ENCODE results near the gene UNC79. TPM values are rescaled to one million over a fixed set of nuclear protein-coding genes. Genes with fewer than 3 reads are reported as not detected.
"Not testable (repeated sequence)": the region's sequence is repeated elsewhere in the genome, so short reads cannot be mapped to it uniquely, and the experiment has no call there.

Gene UNC79
- total RNA-seq (1.1 TPM), polyA plus RNA-seq (0.11 TPM)

DNA sequence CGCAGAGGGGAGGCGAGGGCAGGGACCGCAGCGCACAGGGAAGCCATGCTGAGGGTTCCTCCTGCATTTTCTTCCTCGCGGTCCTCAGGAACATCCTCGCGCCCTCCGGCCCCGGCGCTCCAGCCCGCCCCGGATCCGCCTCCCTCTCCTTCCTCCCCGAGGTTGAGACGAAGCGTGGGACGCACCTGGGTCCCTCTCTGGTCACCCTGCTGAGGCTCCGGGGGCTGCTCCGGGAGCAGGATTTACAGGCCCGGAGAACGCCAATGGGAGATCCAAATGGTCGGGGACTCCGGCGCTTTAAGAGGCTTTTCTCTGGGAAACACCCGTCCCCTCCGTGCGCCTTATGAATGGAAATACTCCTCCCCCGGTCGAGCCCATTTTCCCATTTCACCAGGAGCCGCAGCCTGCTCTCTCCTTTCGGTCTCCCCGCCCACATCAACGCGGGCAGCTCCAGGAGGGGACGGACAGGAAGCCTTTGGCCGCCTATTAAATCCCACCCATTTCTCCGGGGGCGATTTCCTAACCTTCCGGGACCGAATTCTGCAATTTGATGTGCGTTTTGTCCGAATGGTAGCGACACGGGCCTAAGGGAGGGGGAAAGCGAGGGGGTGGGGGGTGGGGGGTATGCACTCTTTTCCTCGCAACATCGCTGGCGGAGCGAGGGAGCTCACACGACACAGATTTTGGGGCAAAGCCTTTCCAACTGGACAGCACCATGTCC lies at the start of gene UNC79:
UNC79 (plus strand) TSS at position 625 of the 721 bp plus-strand sequence; CDS start at position 716, 91 bp downstream.
- no peaks in the 10 kb centered on the region for H3K36me3 ChIP-seq (ENCODE audit: insufficient read depth)
- WGBS: under 1% methylated on average over 51 of the region's 51 CpGs
- no peak within 1 kb of the TSS for H3K27ac ChIP-seq (ENCODE audit: low read depth)
- peak; percentile 5 for DNase-seq (ENCODE audit: extremely low spot score)
- H3K4me3 ChIP-seq (ENCODE audit: low read depth, low read length): peak within 1 kb of the TSS; percentile 16
- H3K4me1 ChIP-seq (ENCODE audit: insufficient read depth): no peaks in the 10 kb centered on the region

DNA sequence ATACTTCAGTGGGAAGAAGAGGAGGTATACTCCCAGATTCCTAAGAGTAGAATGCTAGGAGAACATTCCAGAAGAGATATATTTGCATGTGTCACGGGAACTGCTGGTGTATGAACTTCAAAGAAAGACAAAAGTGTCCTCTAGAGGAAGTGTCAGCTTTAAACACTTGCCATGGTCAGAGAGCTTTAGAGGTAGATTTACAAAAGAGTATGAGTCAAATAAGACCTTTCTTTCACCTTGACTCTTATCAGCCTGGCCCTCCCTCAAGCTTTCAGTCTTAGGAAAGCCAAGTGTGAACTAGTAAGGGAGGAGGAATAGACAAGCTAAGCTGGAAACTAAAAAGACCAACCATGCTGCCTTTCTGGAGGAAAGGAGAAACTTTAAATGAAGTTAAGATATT lies 49.1 kb upstream of the UNC79 start:
- Histone ChIP-seq H3K4me3 (ENCODE audit: low read depth, low read length) (no peak overlapping the region), H3K27ac (ENCODE audit: low read depth) (no peak overlapping the region), H3K36me3 (ENCODE audit: insufficient read depth) (no peaks in the 10 kb centered on the region), H3K4me1 (ENCODE audit: insufficient read depth) (no peaks in the 10 kb centered on the region)
- 36% methylated on average over 1 of the region's 1 CpG for WGBS
- DNase-seq (ENCODE audit: extremely low spot score): no peak

DNA sequence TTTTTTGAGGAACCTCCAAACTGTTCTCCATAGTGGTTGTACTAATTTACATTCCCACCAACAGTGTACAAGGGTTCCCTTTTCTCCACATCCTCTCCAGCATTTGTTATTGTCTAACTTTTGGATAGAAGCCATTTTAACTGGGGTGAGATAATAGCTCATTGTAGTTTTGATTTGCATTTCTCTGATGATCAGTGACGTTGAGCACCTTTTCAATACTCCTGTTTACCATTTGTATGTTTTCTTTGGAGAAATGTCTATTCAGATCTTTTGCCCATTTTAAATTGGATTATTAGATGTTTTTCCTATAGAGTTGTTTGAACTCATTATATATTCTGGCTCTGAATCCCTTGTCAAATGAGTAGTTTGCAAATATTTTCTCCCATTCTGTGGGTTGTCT lies 46.5 kb upstream of the UNC79 start:
- H3K36me3 ChIP-seq (ENCODE audit: insufficient read depth); H3K4me3 ChIP-seq (ENCODE audit: low read depth, low read length); H3K27ac ChIP-seq (ENCODE audit: low read depth); H3K4me1 ChIP-seq (ENCODE audit: insufficient read depth); DNase-seq (ENCODE audit: extremely low spot score): not testable (repeated sequence)
- WGBS: 77% methylated on average over 1 of the region's 1 CpG

DNA sequence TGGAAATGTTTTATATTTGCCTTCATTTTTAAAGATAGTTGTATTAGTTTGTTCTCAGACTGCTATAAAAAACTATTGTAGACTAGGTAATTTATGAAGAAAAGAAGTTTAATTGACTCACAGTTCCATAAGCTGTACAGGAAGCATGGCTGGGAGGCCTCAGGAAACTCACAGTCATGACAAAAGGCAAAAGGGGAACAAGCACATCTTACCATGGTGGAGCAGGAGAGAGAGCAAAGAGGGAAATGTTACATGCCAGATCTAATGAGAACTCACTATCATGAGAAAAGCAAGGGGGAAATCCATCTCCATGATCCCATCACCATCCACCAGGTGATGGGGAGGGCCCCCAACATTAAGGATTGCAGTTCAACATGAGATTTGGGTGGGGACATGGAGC lies 35.5 kb upstream of the UNC79 start:
- Histone ChIP-seq H3K27ac (ENCODE audit: low read depth) (no peak overlapping the region), H3K4me3 (ENCODE audit: low read depth, low read length) (no peak overlapping the region), H3K36me3 (ENCODE audit: insufficient read depth) (no peaks in the 10 kb centered on the region), H3K4me1 (ENCODE audit: insufficient read depth) (no peaks in the 10 kb centered on the region)
- DNase-seq (ENCODE audit: extremely low spot score): no peak

DNA sequence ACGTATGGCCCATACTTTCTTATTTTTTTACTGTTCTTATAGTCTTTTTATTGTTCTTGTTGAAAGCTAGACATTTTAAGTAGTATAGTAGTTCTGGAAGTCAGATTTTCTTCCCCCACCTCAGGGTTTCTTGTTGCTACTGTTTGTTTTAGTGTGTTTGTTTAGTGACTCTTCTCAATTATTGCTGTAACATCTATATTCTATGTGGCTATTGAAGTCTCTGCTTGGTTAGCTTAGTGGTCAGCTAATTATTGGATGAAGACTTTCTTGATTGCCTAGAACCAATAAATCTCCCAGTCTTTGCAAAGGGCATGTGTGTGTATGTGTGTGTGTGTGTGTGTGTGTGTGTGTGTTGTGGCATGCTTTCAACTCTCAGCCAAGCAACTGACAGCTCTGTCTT lies 34.3 kb upstream of the UNC79 start:
- no peaks in the 10 kb centered on the region for H3K36me3 ChIP-seq (ENCODE audit: insufficient read depth)

DNA sequence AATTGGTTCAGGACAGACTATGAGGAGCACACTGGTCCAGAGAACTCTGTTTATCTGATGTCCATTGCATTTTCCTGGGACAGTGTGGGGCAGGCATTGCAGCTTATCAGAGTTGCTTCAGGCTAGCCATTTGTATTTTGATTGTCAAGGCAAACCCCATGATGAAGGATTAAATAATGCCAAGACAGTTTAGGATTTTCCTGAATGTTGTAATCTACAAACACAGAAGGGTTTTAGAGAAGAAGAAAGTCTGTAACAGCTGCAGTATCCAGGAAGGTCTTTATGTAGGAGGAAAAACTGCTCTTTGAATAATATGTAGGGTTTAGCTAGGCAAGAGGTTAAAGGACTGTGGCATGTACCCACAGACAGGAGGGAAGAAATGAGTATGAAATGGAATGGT lies 32.2 kb upstream of the UNC79 start:
- Histone ChIP-seq H3K4me1 (ENCODE audit: insufficient read depth) (no peaks in the 10 kb centered on the region), H3K27ac (ENCODE audit: low read depth) (no peak overlapping the region), H3K36me3 (ENCODE audit: insufficient read depth) (no peaks in the 10 kb centered on the region), H3K4me3 (ENCODE audit: low read depth, low read length) (no peak overlapping the region)
- no peak for DNase-seq (ENCODE audit: extremely low spot score)

More for the DNA sequence above, 34.3 kb upstream of the UNC79 start:
- Histone ChIP-seq H3K4me3 (ENCODE audit: low read depth, low read length) (no peak overlapping the region), H3K4me1 (ENCODE audit: insufficient read depth) (no peaks in the 10 kb centered on the region), H3K27ac (ENCODE audit: low read depth) (no peak overlapping the region)
- 81% methylated on average over 1 of the region's 1 CpG for WGBS
- no peak for DNase-seq (ENCODE audit: extremely low spot score)

DNA sequence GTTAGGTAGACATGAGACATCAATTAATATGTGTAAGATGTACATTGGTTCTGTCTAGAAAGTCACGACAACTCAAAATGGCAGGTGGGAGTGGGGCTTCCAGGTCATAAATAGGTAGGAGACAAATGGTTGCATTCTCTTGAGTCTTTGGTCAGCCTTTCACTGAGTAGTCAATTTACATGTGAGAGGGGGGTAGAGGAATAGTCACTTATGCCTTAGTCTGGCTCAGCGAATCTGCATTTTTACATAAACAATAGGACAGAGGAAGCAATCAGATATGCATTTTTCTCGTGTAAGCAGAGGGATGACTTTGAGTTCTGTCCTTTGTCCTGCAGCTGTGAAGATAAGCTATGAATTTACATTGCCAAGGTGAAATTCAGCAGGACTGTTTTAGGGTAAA lies 27.8 kb upstream of the UNC79 start:
- H3K36me3 ChIP-seq (ENCODE audit: insufficient read depth): no peaks in the 10 kb centered on the region
- H3K4me1 ChIP-seq (ENCODE audit: insufficient read depth): no peaks in the 10 kb centered on the region
- DNase-seq (ENCODE audit: extremely low spot score): no peak
- WGBS: 23% methylated on average over 3 of the region's 3 CpGs
- H3K27ac ChIP-seq (ENCODE audit: low read depth): no peak overlapping the region
- no peak overlapping the region for H3K4me3 ChIP-seq (ENCODE audit: low read depth, low read length)

DNA sequence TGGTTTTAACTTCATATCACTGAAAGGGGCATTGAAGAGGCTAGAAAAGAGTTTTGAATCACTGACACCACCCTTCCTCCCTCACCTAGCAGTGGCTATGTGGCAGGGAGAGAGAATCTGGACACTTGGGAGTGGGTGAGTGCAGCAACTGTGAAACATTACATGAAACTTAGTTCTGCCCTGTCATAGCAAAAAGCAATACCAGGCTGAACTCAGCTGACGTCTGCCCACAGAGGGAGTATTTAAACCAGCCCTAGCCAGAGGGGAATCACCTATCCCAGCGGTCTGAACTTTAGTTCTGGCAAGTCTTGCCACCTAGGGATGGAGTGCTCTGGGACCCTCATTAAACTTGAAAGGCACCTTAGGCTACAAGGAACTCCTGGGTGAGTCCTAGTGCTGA lies 20.7 kb upstream of the UNC79 start:
- DNase-seq (ENCODE audit: extremely low spot score): no peak
- no peak overlapping the region for H3K27ac ChIP-seq (ENCODE audit: low read depth)
- WGBS: 58% methylated on average over 2 of the region's 2 CpGs
- H3K4me3 ChIP-seq (ENCODE audit: low read depth, low read length): no peak overlapping the region
- H3K36me3 ChIP-seq (ENCODE audit: insufficient read depth): no peaks in the 10 kb centered on the region
- H3K4me1 ChIP-seq (ENCODE audit: insufficient read depth): no peaks in the 10 kb centered on the region

DNA sequence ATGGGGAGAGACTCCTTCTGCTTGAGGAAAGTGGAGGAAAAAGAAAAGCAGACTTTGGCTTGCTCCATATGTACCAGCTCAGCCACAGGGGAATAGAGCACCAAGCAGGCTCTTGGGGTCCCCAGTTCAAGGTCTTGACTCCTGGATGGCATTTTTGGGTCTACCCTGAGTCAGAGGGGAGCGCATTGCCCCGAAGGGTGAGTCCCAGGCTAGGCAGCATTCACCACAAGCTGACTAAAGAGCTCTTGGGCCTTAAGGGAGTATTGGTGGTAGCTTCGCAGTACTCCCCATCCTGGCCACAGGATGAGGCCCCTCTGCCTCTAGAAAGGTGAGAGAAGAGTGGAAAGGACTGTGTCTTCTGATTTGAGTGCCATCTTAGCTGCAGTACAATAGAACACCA lies 19.8 kb upstream of the UNC79 start:
- 76% methylated on average over 3 of the region's 3 CpGs for WGBS
- no peak overlapping the region for H3K4me3 ChIP-seq (ENCODE audit: low read depth, low read length)
- DNase-seq (ENCODE audit: extremely low spot score): no peak
- no peak overlapping the region for H3K27ac ChIP-seq (ENCODE audit: low read depth)
- H3K4me1 ChIP-seq (ENCODE audit: insufficient read depth): no peaks in the 10 kb centered on the region
- no peaks in the 10 kb centered on the region for H3K36me3 ChIP-seq (ENCODE audit: insufficient read depth)

DNA sequence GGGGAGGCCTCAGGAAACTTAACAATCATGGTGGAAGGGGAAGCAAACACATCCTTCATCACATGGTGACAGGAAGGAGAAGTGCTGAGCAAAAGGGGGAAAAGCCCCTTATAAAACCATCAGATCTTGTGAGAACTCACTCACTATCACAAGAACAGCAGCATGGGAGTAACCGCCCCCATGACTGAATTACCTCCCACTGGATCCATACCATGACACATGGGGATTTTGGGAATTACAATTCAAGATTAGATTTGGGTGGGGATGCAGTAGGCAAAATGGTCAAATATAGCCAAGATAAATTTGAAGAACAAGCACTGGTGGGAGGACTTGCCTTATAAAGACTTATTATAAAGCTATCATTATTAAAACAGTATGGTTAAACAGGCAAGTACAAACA lies 5.6 kb upstream of the UNC79 start:
- H3K27ac ChIP-seq (ENCODE audit: low read depth); DNase-seq (ENCODE audit: extremely low spot score); H3K36me3 ChIP-seq (ENCODE audit: insufficient read depth); H3K4me3 ChIP-seq (ENCODE audit: low read depth, low read length); H3K4me1 ChIP-seq (ENCODE audit: insufficient read depth): not testable (repeated sequence)
- 89% methylated on average over 1 of the region's 1 CpG for WGBS

DNA sequence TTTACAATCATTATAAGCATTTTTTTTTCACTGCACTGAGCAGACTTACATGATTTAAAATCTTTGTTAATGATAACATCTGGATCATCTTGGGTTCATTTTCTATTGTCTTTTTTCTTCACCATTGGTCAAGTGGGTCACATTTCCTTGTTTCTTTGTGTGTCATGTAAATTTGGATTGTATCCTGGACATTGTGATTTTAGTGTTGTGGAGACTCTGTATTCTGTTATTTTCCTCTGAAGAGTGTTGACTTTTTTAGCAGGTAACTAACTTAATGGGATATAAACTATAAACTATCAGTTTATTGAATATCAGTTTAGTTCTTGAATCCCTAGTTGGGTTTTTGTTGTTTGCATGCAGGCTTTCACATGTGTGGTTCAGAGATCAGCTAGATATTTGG lies 4.0 kb upstream of the UNC79 start:
- Histone ChIP-seq H3K4me1 (ENCODE audit: insufficient read depth) (no peaks in the 10 kb centered on the region), H3K4me3 (ENCODE audit: low read depth, low read length) (no peak overlapping the region), H3K36me3 (ENCODE audit: insufficient read depth) (no peaks in the 10 kb centered on the region), H3K27ac (ENCODE audit: low read depth) (no peak overlapping the region)
- DNase-seq (ENCODE audit: extremely low spot score): no peak

DNA sequence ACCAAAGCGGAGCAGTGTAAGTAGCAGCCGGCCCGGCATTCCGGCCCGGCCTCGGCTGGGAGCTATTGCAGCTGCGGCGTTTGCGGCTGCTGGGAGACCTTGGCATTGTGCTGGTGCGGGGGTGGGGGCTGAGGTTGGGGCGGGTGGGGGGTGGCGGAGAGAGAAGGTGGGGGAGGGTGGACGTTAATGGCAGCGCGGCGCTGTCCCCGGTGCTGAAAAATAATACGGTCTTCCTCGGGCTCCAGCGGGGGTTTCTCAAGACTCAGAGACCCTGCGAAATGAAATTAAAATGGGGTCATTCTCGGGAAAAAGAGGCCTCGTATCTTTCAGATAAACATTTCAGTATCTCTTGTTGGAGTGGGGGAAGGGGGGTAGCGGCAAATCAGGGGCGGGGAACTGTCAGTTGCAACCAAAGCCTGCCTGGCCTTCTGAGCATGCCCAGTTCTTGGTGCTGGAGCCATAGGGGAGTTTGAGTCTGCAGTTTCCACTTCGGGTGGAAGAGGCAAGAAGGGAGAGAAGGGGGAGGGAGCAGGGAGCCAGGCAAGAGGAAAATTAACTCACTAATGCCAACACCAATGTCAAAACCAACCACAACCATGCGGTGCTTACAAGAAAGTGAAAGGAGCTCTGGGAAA lies 414 bp downstream of the UNC79 start:
- no peak for DNase-seq (ENCODE audit: extremely low spot score)
- Histone ChIP-seq H3K4me3 (ENCODE audit: low read depth, low read length) (peak overlapping the region; percentile 16), H3K36me3 (ENCODE audit: insufficient read depth) (no peaks in the 10 kb centered on the region), H3K4me1 (ENCODE audit: insufficient read depth) (no peaks in the 10 kb centered on the region), H3K27ac (ENCODE audit: low read depth) (no peak overlapping the region)
- WGBS: 2% methylated on average over 27 of the region's 27 CpGs

DNA sequence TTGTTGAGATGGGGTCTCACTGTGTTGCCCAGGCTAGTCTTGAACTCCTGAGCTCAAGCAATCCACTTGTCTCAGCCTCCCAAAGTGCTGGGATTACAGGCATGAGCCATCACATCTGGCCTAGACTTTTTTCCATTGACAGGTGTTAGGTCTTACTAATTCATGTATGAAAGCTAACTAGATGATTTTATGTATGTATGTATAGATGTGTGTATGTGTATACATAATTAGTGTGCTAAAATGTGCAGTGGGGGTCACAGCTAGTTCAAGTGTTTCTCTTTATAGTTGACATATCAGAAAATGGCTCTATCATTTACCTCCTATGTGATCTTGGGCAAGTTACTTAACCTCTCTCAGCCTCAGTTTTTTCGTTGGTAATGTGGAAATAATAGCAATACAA lies 23.5 kb downstream of the UNC79 start:
- no peak overlapping the region for H3K27ac ChIP-seq (ENCODE audit: low read depth)
- H3K36me3 ChIP-seq (ENCODE audit: insufficient read depth): no peaks in the 10 kb centered on the region
- H3K4me3 ChIP-seq (ENCODE audit: low read depth, low read length): no peak overlapping the region
- no peaks in the 10 kb centered on the region for H3K4me1 ChIP-seq (ENCODE audit: insufficient read depth)
- no peak for DNase-seq (ENCODE audit: extremely low spot score)
- WGBS: 69% methylated on average over 1 of the region's 1 CpG

DNA sequence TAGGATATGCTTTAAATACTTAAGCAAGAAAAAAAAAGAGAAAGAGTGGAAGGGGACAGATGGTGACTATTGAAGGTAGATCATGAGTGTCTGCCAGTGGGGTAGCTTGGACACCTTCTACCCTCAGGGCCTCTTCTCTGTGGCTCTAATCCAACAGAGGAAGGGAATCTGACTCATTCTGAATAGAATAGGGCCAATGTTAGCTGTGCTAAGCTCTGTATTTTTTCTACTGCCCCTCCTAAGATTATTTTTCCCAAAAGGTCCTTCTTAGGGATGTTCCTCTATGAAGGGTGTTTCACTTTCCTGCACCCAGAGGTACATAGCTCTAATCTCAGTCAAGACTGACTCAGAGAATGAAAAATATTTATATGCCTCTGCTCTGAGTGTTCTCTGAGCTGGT lies 25.6 kb downstream of the UNC79 start:
- Histone ChIP-seq H3K4me3 (ENCODE audit: low read depth, low read length) (no peak overlapping the region), H3K27ac (ENCODE audit: low read depth) (no peak overlapping the region), H3K36me3 (ENCODE audit: insufficient read depth) (no peaks in the 10 kb centered on the region), H3K4me1 (ENCODE audit: insufficient read depth) (no peaks in the 10 kb centered on the region)
- DNase-seq (ENCODE audit: extremely low spot score): no peak

Data from urinary bladder (tissue), 4 donors.